B cell (primary cell): ENCODE results near the gene BTBD1. TPM values are rescaled to one million over a fixed set of nuclear protein-coding genes. Genes with fewer than 3 reads are reported as not detected.

Experiments
- ATAC-seq: fragments of 200-7000 bp; cut with Tn5 transposase; one replicate; pipeline ENCODE4 v1.10.0; 2021; ENCODE audit warnings: low read depth, mild to moderate bottlenecking, moderate number of reproducible peaks, moderate library complexity
- CTCF ChIA-PET: fragments of 350-600 bp; sonication (Branson Sonifier 250); formaldehyde crosslinking; loops from one replicate; lab custom pipeline; 2021; ENCODE audit warnings: antibody characterized with exemption, inconsistent platforms; lab: Charles Lee
- POLR2A ChIA-PET: fragments of 350-600 bp; sonication (Branson Sonifier 250); formaldehyde crosslinking; loops from one replicate; lab custom pipeline; 2021; ENCODE audit warnings: antibody characterized with exemption; lab: Charles Lee
- DNase-seq: peaks from one replicate; pipeline ENCODE4 v3.0.0; 2013
- H2AFZ ChIP-seq: 2 replicates; pipeline ENCODE4 v1.6.1; 2012; ENCODE audit warnings: mild to moderate bottlenecking, low read depth, low read length; ENCODE audit not compliant: insufficient read depth, poor library complexity, severe bottlenecking
- H3K27ac ChIP-seq, 2 donors: 1 replicate in 1 of 2; 2 replicates in 1 of 2; pipeline ENCODE4 v1.5.1; 2012 to 2013; ENCODE audit warnings: low read length in 2 of 2, mild to moderate bottlenecking in 2 of 2, moderate library complexity in 1 of 2
- H3K27me3 ChIP-seq, 4 experiments: fragments of 200-600 bp in 1 of 4; sonication (generic) in 1 of 4; replicated peaks in 1 of 4; 1 replicate in 2 of 4; 2 replicates in 2 of 4; pipeline versions ENCODE4 v1.6.1 to v1.7.0; 2013 to 2016; ENCODE audit warnings: low read length in 3 of 4, mild to moderate bottlenecking in 2 of 4, mixed read lengths in 1 of 4, moderate library complexity in 1 of 4; ENCODE audit not compliant: insufficient read depth in 4 of 4, control insufficient read depth in 3 of 4; ENCODE audit errors: control extremely low read depth in 1 of 4
- H3K36me3 ChIP-seq, 2 experiments: replicated peaks in 1 of 2; 1 replicate in 1 of 2; 2 replicates in 1 of 2; pipeline versions ENCODE4 v1.6.1 to v1.7.1; 2013; ENCODE audit warnings: low read length in 1 of 2; ENCODE audit not compliant: insufficient read depth in 2 of 2, control insufficient read depth in 1 of 2; ENCODE audit errors: control extremely low read depth in 1 of 2, extremely low read depth in 1 of 2
- H3K4me1 ChIP-seq, 2 donors: fragments of 200-600 bp in 1 of 2; sonication (generic) in 1 of 2; 1 replicate in 1 of 2; 2 replicates in 1 of 2; pipeline versions ENCODE4 v1.5.1 to v1.6.1; 2013 to 2017; ENCODE audit warnings: low read length in 2 of 2; ENCODE audit not compliant: control insufficient read depth in 2 of 2, insufficient read depth in 2 of 2
- H3K4me2 ChIP-seq: replicated peaks from 2 replicates; pipeline ENCODE3; 2012; ENCODE audit warnings: mild to moderate bottlenecking, low read depth, low read length; ENCODE audit not compliant: poor library complexity, severe bottlenecking
- H3K4me3 ChIP-seq, 5 experiments: fragments of 200-600 bp in 1 of 5; sonication (generic) in 1 of 5; 1 replicate in 3 of 5; 2 replicates in 2 of 5; pipeline versions ENCODE4 v1.5.1 to v1.7.0; 2011 to 2016; ENCODE audit warnings: low read length in 4 of 5, mild to moderate bottlenecking in 4 of 5, low read depth in 2 of 5, control low read depth in 1 of 5, moderate library complexity in 1 of 5; ENCODE audit not compliant: insufficient read depth in 1 of 5; ENCODE audit errors: control extremely low read depth in 1 of 5, extremely low read depth in 1 of 5
- H3K79me2 ChIP-seq: fragments of 200-600 bp; sonication (generic); one replicate; pipeline ENCODE4 v1.6.0; 2016; ENCODE audit warnings: low read length; ENCODE audit not compliant: control insufficient read depth, insufficient read depth
- H3K9ac ChIP-seq: fragments of 200-600 bp; sonication (generic); 2 replicates; pipeline ENCODE4 v1.6.1; 2017; ENCODE audit warnings: mild to moderate bottlenecking, low read length, moderate library complexity
- H3K9me3 ChIP-seq, 3 donors: one replicate each; pipeline versions ENCODE4 v1.6.1 to v1.7.1; 2013; ENCODE audit warnings: low read length in 2 of 3; ENCODE audit not compliant: control insufficient read depth in 2 of 3, insufficient read depth in 1 of 3; ENCODE audit errors: control extremely low read depth in 1 of 3
- H4K20me1 ChIP-seq: 2 replicates; pipeline ENCODE4 v1.6.0; 2012; ENCODE audit warnings: mild to moderate bottlenecking, low read length; ENCODE audit not compliant: insufficient read depth, control insufficient read depth, poor library complexity, severe bottlenecking
- H3K27ac Mint-ChIP-seq: one replicate; pipeline ENCODE4 v1.8.0; 2021; ENCODE audit warnings: mixed read lengths
- H3K27me3 Mint-ChIP-seq: one replicate; pipeline ENCODE4 v1.8.0; 2021; ENCODE audit warnings: mixed read lengths
- H3K4me1 Mint-ChIP-seq: one replicate; pipeline ENCODE4 v1.8.0; 2021; ENCODE audit warnings: mixed read lengths
- H3K4me3 Mint-ChIP-seq: one replicate; pipeline ENCODE4 v1.8.0; 2021; ENCODE audit warnings: mixed read lengths
- H3K9me3 Mint-ChIP-seq: one replicate; pipeline ENCODE4 v1.8.0; 2022; ENCODE audit warnings: mixed read lengths; ENCODE audit not compliant: insufficient read depth
- CTCF ChIP-seq: fragments of 200-600 bp; IDR thresholded peaks from one replicate; pipeline ENCODE4 v1.8.0; 2022; ENCODE audit warnings: antibody characterized with exemption, mild to moderate bottlenecking
- EZH2 ChIP-seq: IDR thresholded peaks from 2 replicates; pipeline ENCODE4 v1.6.1; 2012; ENCODE audit warnings: borderline replicate concordance, low read depth, mild to moderate bottlenecking, moderate library complexity, low read length; ENCODE audit not compliant: insufficient read depth, poor library complexity, severe bottlenecking
- WGBS: methylation state at CpG from one replicate; pipeline ENCODE4 v1.1.5; 2013; ENCODE audit warnings: missing lambda C conversion rate; ENCODE audit not compliant: insufficient coverage; 5-methylcytosine and 5-hydroxymethylcytosine counted together
- intact Hi-C: fragments of 100-400 bp; cut with micrococcal nuclease; formaldehyde crosslinking; loops from one replicate; pipeline ENCODE4 v1.10.0; 2022
- polyA plus RNA-seq: library from polyadenylated mRNA; depleted of rRNA; stranded (reverse); fragments of >200 nt; gene quantifications from 2 replicates; pipeline ENCODE4 v1.2.3, GENCODE V29; 2012
- total RNA-seq, 2 donors: library from RNA; stranded (reverse); fragments of 120-200 nt in 1 of 2; gene quantifications; 1 replicate in 1 of 2; 2 replicates in 1 of 2; pipeline versions ENCODE4 v1.2.3 to v1.2.4, GENCODE V29; 2013 to 2022

Gene BTBD1
- total and polyA plus RNA-seq, 2 donors (not counting 1 experiment from before 2014, with no cell fraction given): 20.7 to 47.5 TPM

DNA sequence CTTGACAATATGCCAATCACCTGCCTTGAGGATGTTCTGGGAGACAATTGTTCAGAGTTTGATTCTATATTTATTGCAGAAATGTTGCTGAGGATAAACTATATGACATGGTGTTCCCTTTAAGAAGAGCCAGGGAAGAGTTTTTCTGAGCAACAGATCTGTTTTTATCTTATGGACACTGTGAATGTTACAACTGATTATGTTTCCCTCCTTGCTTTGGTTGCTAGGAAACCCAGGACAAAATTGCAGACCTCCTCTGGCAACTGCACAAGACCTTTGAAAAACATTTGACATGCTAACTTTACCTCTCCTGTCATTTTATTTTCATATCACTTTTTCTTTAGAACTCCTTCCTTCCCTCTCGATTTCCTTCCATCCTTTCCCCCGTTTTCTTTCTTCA lies 32.2 kb upstream of the BTBD1 start:
- H3K9me3 ChIP-seq: peaks cover 0 to 6% (median 2%) of the 10 kb centered on the region in 3 donors
- intact Hi-C loops: no loop called here
- ChIA-PET CTCF (no interaction called here), POLR2A (no interaction called here)
- no peak overlapping the region for H3K9ac ChIP-seq
- Mint-ChIP-seq H3K4me1 (no peaks in the 10 kb centered on the region), H3K27me3 (peaks cover 32% of the 10 kb centered on the region), H3K27ac (no peak overlapping the region), H3K9me3 (no peaks in the 10 kb centered on the region), H3K4me3 (no peak overlapping the region)
- peaks cover 0 to 3% (median 0%) of the 10 kb centered on the region in 4 experiments for H3K27me3 ChIP-seq
- no peak overlapping the region for H3K27ac ChIP-seq
- WGBS: 95% methylated on average over 2 of the region's 2 CpGs
- ATAC-seq (no peak), DNase-seq (no peak)
- H3K4me2 ChIP-seq: no peak overlapping the region
- no peaks in the 10 kb centered on the region for H3K79me2 ChIP-seq
- no peaks in the 10 kb centered on the region for H3K36me3 ChIP-seq
- no peaks in the 10 kb centered on the region for H4K20me1 ChIP-seq
- H3K4me3 ChIP-seq: no peak overlapping the region
- TF ChIP-seq EZH2 (no peak), CTCF (no peak)
- no peaks in the 10 kb centered on the region for H3K4me1 ChIP-seq
- no peak overlapping the region for H2AFZ ChIP-seq

DNA sequence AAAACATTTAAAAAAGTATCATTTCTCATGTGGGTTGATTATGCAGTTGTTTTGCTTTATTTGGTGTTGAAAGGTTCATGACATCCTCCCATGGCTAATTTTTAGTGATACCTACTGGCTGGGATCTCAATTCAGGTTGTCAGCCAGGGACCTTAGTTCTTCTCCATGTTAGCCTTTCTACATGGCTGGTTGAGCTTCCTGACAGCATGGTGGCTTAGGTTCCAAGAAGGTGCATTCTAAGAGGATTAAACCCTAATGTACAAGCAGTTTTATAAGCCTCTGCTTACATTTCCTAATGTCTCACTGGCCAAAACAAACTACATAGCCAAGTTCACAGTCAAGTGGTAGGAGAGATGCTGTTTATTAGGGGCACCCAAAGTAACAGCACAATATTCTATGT lies 31.0 kb upstream of the BTBD1 start:
- Mint-ChIP-seq H3K9me3 (no peaks in the 10 kb centered on the region), H3K27me3 (peaks cover 26% of the 10 kb centered on the region), H3K4me1 (peaks cover 2% of the 10 kb centered on the region), H3K4me3 (no peak overlapping the region), H3K27ac (no peak overlapping the region)
- H3K9me3 ChIP-seq: peaks cover 0 to 6% (median 2%) of the 10 kb centered on the region in 3 donors
- ChIA-PET POLR2A (no interaction called here), CTCF (no interaction called here)
- H3K27ac ChIP-seq: no peak overlapping the region
- intact Hi-C loops: no loop called here
- no peaks in the 10 kb centered on the region for H3K79me2 ChIP-seq
- H2AFZ ChIP-seq: no peak overlapping the region
- DNase-seq (no peak), ATAC-seq (no peak)
- H3K27me3 ChIP-seq: peaks cover 0 to 3% (median 0%) of the 10 kb centered on the region in 4 experiments
- H3K4me3 ChIP-seq: no peak overlapping the region
- H3K4me2 ChIP-seq: no peak overlapping the region
- no peak overlapping the region for H3K9ac ChIP-seq
- H3K36me3 ChIP-seq: no peaks in the 10 kb centered on the region
- H4K20me1 ChIP-seq: no peaks in the 10 kb centered on the region
- H3K4me1 ChIP-seq: no peaks in the 10 kb centered on the region
- TF ChIP-seq EZH2: no peak
- TF ChIP-seq CTCF: no peak
